Panc1 (cell line): ENCODE data around the gene DCAF15. TPM values are rescaled to one million over a fixed set of nuclear protein-coding genes. Genes with fewer than 3 reads are reported as not detected.
A peak's percentile ranks its signal among the peaks of the same experiment; 100 is the strongest.

ENCODE experiments used
- ATAC-seq: fragments of 200-7000 bp; cut with Tn5 transposase; 2 replicates; pipeline ENCODE4 v1.9.1; 2020; ENCODE audit warnings: mild to moderate bottlenecking, moderate library complexity
- BruUV-seq: library from RNA; stranded (reverse); fragments of 400-500 nt; replicated peaks from 2 replicates; lab custom pipeline; 2021; lab: Mats Ljungman, UMichigan
- CTCF ChIA-PET: fragments of 300-600 bp; sonication (Branson Sonifier 250); formaldehyde crosslinking; loops from one replicate; lab custom pipeline; 2022; ENCODE audit warnings: antibody characterized with exemption; lab: Charles Lee
- POLR2A ChIA-PET: fragments of 300-600 bp; sonication (Branson Sonifier 250); formaldehyde crosslinking; loops from one replicate; lab custom pipeline; 2022; ENCODE audit warnings: antibody characterized with exemption; lab: Charles Lee
- DNase-seq: peaks from one replicate; pipeline ENCODE4 v3.0.0-alpha.2; 2010; ENCODE audit warnings: low read depth, low spot score
- H3K27ac ChIP-seq: 2 replicates; pipeline ENCODE4 v1.5.1; 2011; ENCODE audit warnings: mild to moderate bottlenecking, low read length, inconsistent platforms
- H3K27me3 ChIP-seq: fragments of 200-500 bp; sonication (Bioruptor generic); 2 replicates; pipeline ENCODE4 v1.6.0; 2014; ENCODE audit warnings: low read length, inconsistent platforms; ENCODE audit not compliant: control insufficient read depth, insufficient read depth
- H3K36me3 ChIP-seq: fragments of 200-500 bp; sonication (Bioruptor generic); 2 replicates; pipeline ENCODE4 v1.5.1; 2014; ENCODE audit warnings: inconsistent platforms, mild to moderate bottlenecking, low read length, moderate library complexity; ENCODE audit not compliant: control insufficient read depth, insufficient read depth
- H3K4me1 ChIP-seq: 2 replicates; pipeline ENCODE4 v1.5.1; 2011; ENCODE audit warnings: inconsistent platforms, mild to moderate bottlenecking, low read length, moderate library complexity; ENCODE audit not compliant: control insufficient read depth, insufficient read depth
- H3K4me3 ChIP-seq, 2 experiments: 2 replicates each; pipeline ENCODE4 v1.5.1; 2011 to 2012; ENCODE audit warnings: low read depth in 2 of 2, low read length in 2 of 2, mild to moderate bottlenecking in 2 of 2, inconsistent platforms in 1 of 2, moderate library complexity in 1 of 2
- H3K9me3 ChIP-seq: fragments of 200-500 bp; sonication (Bioruptor generic); 2 replicates; pipeline ENCODE4 v1.5.1; 2014; ENCODE audit warnings: low read depth, mild to moderate bottlenecking, inconsistent platforms, low read length, moderate library complexity; ENCODE audit not compliant: control insufficient read depth, insufficient read depth
- POLR2AphosphoS5 ChIP-seq: IDR thresholded peaks from 2 replicates; pipeline ENCODE4 v1.6.1; 2012; ENCODE audit warnings: mild to moderate bottlenecking, low read depth, low read length, moderate library complexity
- SIN3A ChIP-seq: IDR thresholded peaks from 2 replicates; pipeline ENCODE4 v1.6.1; 2012; ENCODE audit warnings: low read depth, mild to moderate bottlenecking, low read length, moderate library complexity, borderline replicate concordance; ENCODE audit not compliant: insufficient read depth
- TCF7L2 ChIP-seq: IDR thresholded peaks from 2 replicates; pipeline ENCODE4 v1.6.1; 2011; ENCODE audit warnings: mild to moderate bottlenecking, low read depth, low read length, inconsistent platforms
- in situ Hi-C: cut with HindIII; loops from 2 replicates; pipeline ENCODE4 v1.10.0; 2016; ENCODE audit warnings: low sequenced_read_pairs, low pct_unique_long_range_greater_than_20kb
- intact Hi-C: fragments of 100-400 bp; cut with micrococcal nuclease; formaldehyde crosslinking; loops from one replicate; pipeline ENCODE4 v1.10.0; 2022; ENCODE audit not compliant: unreplicated experiment
- total RNA-seq: library from RNA; stranded (reverse); gene quantifications from one replicate; pipeline ENCODE4 v1.2.1, GENCODE V29; 2021; ENCODE audit not compliant: unreplicated experiment
- TF ChIP-seq, protein P1 (sequence below), 2 experiments: IDR thresholded peaks; 2 replicates each; pipeline ENCODE4 v1.6.1; 2011 to 2012; ENCODE audit warnings: low read depth in 2 of 2, control low read depth in 1 of 2, low read length in 1 of 2, mild to moderate bottlenecking in 1 of 2, moderate library complexity in 1 of 2; ENCODE audit not compliant: insufficient read depth in 1 of 2
- TF ChIP-seq, protein P2 (sequence below): fragments of 450-650 bp; IDR thresholded peaks from 2 replicates; pipeline ENCODE4 v1.5.1; 2017; ENCODE audit warnings: mild to moderate bottlenecking

The DCAF15 gene
- total RNA-seq, 1 experiment from 2014 or later, result 38.8 TPM

DNA sequence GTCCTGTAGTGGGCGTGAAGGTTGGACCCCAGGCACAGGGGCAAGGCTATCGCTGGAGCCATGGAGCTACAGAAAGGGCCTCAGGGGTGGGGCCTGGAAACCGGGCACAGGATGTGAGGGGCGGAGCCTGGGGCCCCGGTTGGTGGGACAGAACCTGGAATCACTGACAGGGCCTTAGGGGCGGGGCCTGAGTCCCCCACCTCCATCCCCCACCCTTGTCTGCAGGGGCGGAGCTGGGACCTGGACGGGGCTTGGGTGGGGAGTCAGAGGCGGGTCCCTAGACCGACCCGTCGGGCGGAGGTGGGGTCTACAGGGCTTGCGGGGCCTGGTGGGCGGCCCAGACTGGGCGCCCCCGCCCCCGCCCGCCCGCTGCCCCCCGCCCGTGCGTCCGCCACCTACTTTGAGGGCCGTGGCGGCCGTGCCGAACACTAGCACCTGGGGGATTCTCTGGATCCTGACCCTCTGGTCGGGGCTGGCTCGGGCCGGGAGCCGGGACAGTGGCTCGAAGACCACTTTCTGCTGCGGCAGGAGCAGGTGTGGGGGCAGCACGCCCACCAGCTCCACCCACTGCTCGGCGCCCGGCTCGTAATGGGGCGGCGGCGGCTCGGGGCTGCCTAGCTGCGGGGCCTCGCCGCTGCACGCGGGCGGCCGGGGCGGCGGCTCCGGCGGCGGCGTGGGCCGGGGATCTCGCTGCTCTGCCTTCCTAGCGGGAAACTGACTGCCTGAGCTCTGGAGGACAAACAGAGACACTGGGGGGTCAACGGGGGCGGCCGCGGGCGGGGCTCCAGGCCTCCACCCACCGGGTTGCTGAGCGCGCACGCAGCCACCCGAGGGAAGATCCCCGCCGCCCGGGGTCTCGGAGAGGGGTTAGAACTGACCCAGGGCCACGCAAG lies 26.3 kb downstream of the DCAF15 start:
- intact Hi-C loops (no loop called here), in situ Hi-C loops (no loop called here)
- ChIA-PET POLR2A (no interaction called here), CTCF (no interaction called here)
- no peak overlapping the region for H3K27ac ChIP-seq
- no peaks in the 10 kb centered on the region for H3K27me3 ChIP-seq
- H3K4me1 ChIP-seq, result no peaks in the 10 kb centered on the region
- no TSS peak for BruUV-seq
- no peaks in the 10 kb centered on the region for H3K9me3 ChIP-seq
- DNase-seq, result no peak
- no peak overlapping the region for H3K4me3 ChIP-seq
- H3K36me3 ChIP-seq, result no peaks in the 10 kb centered on the region
- TF ChIP-seq TCF7L2 (no peak), POLR2AphosphoS5 (no peak), SIN3A (no peak)
- TF ChIP-seq, protein P1, sequence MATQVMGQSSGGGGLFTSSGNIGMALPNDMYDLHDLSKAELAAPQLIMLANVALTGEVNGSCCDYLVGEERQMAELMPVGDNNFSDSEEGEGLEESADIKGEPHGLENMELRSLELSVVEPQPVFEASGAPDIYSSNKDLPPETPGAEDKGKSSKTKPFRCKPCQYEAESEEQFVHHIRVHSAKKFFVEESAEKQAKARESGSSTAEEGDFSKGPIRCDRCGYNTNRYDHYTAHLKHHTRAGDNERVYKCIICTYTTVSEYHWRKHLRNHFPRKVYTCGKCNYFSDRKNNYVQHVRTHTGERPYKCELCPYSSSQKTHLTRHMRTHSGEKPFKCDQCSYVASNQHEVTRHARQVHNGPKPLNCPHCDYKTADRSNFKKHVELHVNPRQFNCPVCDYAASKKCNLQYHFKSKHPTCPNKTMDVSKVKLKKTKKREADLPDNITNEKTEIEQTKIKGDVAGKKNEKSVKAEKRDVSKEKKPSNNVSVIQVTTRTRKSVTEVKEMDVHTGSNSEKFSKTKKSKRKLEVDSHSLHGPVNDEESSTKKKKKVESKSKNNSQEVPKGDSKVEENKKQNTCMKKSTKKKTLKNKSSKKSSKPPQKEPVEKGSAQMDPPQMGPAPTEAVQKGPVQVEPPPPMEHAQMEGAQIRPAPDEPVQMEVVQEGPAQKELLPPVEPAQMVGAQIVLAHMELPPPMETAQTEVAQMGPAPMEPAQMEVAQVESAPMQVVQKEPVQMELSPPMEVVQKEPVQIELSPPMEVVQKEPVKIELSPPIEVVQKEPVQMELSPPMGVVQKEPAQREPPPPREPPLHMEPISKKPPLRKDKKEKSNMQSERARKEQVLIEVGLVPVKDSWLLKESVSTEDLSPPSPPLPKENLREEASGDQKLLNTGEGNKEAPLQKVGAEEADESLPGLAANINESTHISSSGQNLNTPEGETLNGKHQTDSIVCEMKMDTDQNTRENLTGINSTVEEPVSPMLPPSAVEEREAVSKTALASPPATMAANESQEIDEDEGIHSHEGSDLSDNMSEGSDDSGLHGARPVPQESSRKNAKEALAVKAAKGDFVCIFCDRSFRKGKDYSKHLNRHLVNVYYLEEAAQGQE (IDR thresholded peaks at IDR 0.05; ENCODE audit: insufficient read depth in 1 of 2, low read depth in 2 of 2, low read length in 1 of 2), result no peak
- TF ChIP-seq, protein P2, sequence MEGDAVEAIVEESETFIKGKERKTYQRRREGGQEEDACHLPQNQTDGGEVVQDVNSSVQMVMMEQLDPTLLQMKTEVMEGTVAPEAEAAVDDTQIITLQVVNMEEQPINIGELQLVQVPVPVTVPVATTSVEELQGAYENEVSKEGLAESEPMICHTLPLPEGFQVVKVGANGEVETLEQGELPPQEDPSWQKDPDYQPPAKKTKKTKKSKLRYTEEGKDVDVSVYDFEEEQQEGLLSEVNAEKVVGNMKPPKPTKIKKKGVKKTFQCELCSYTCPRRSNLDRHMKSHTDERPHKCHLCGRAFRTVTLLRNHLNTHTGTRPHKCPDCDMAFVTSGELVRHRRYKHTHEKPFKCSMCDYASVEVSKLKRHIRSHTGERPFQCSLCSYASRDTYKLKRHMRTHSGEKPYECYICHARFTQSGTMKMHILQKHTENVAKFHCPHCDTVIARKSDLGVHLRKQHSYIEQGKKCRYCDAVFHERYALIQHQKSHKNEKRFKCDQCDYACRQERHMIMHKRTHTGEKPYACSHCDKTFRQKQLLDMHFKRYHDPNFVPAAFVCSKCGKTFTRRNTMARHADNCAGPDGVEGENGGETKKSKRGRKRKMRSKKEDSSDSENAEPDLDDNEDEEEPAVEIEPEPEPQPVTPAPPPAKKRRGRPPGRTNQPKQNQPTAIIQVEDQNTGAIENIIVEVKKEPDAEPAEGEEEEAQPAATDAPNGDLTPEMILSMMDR, result no peak
- ATAC-seq, result no peak; the same call in 1 of the 2 replicates

DNA sequence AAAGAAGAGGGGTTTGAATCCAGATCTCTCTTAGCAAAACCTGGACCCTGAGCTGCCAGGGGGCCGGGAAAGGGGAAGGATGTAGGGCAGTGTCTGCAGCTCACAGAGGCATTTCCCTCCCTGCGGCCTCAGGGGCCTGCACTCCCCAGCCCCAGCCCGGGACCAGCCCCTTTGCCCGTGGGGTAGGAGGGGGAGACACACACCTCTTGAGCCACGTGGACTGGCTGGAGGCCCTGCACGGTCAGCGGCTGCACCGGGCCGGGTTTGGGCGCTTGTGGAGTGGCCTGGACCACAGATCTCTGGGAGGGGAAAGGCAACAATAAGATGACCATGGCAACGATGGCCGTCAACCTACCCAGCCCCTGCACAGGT lies 26.9 kb downstream of the DCAF15 start:
- ATAC-seq (0 out of 2 replicates have a peak, but pooled peaks have one; percentile 11), DNase-seq (no peak)
- TF ChIP-seq TCF7L2 (no peak), POLR2AphosphoS5 (no peak), SIN3A (no peak)
- TF ChIP-seq, protein P2, result no peak
- TF ChIP-seq, protein P1 (IDR thresholded peaks at IDR 0.05; ENCODE audit: insufficient read depth in 1 of 2, low read depth in 2 of 2, low read length in 1 of 2), result no peak
- BruUV-seq, result no TSS peak
- H3K27ac ChIP-seq, result no peak overlapping the region
- in situ Hi-C loops (no loop called here), intact Hi-C loops (no loop called here)
- ChIA-PET CTCF (no interaction called here), POLR2A (no interaction called here)
- no peaks in the 10 kb centered on the region for H3K27me3 ChIP-seq
- H3K4me1 ChIP-seq, result no peaks in the 10 kb centered on the region
- no peak overlapping the region for H3K4me3 ChIP-seq
- H3K36me3 ChIP-seq, result no peaks in the 10 kb centered on the region
- no peaks in the 10 kb centered on the region for H3K9me3 ChIP-seq
